Lower leg skin (tissue), 3 donors: ENCODE measurements around the gene PCCA.

Source experiments
- CTCF ChIP-seq, 3 donors: fragments of 450-650 bp; IDR thresholded peaks; one replicate each; pipeline ENCODE4 v1.5.1; 2016; ENCODE audit warnings: antibody characterized with exemption in 3 of 3, mild to moderate bottlenecking in 3 of 3, moderate library complexity in 2 of 3
- POLR2A ChIP-seq, 2 donors: fragments of 450-650 bp; IDR thresholded peaks; one replicate each; pipeline ENCODE4 v1.6.1; 2016 to 2017; ENCODE audit warnings: antibody characterized with exemption in 2 of 2, mild to moderate bottlenecking in 1 of 2, moderate library complexity in 1 of 2

GRCh38 chr13:100503622-100504021 is 414.7 kb downstream of the PCCA start:
- no peak for TF ChIP-seq POLR2A (IDR thresholded peaks at IDR 0.05)
- no peak for TF ChIP-seq CTCF (IDR thresholded peaks at IDR 0.05)
